ENCODE results near the gene GALNT3.

The GALNT3 gene

DNA sequence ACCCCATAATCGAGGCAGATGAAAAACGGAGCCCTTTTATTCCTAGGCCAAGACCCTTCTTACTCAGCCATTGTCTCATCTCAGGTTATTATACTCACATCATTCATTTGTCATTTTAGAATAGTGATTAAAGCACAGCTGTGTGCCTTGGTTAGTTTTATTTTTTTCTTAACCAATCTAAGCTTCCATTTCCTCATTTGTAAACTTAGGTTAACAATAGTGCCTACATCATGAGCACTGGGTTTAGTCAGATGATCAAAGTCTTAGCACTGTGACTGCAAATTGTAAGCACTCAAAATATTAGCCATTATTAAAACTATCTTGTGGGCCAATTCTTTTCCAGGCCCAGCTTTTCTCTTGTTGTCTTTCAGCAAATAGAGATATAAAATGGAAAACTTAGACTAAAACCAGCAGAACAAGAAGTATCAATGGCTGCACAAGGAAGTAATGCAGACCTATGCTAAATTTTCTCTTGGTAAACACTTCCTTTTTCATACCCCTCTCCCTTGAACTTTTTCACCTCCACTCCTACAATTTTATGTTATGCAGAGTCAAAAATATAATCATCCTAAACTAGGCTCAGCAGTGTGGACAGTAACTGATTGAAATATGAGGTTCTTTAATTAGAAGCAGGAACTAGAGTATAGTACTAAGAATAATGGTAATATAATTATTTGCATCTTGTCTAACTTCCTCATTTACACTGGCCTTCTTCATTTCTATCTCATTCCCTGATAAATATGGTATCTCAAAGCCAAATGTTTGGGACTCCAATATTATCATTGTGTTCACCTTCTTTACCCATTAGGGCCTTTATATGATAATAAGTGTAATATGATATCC lies 21.5 kb upstream of the GALNT3 start:
- DNase-seq (ENCODE audit: low spot score): no peak
- TF ChIP-seq, protein P1, sequence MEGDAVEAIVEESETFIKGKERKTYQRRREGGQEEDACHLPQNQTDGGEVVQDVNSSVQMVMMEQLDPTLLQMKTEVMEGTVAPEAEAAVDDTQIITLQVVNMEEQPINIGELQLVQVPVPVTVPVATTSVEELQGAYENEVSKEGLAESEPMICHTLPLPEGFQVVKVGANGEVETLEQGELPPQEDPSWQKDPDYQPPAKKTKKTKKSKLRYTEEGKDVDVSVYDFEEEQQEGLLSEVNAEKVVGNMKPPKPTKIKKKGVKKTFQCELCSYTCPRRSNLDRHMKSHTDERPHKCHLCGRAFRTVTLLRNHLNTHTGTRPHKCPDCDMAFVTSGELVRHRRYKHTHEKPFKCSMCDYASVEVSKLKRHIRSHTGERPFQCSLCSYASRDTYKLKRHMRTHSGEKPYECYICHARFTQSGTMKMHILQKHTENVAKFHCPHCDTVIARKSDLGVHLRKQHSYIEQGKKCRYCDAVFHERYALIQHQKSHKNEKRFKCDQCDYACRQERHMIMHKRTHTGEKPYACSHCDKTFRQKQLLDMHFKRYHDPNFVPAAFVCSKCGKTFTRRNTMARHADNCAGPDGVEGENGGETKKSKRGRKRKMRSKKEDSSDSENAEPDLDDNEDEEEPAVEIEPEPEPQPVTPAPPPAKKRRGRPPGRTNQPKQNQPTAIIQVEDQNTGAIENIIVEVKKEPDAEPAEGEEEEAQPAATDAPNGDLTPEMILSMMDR (IDR thresholded peaks at IDR 0.05; ENCODE audit: extremely low read depth, insufficient read depth, missing control alignments): no peak
- in situ Hi-C loops (cut with MboI; ENCODE audit: low pct_unique_long_range_greater_than_20kb, low sequenced_read_pairs, unreplicated experiment): no loop called here

- TF ChIP-seq, protein P1 (IDR thresholded peaks at IDR 0.05; ENCODE audit: extremely low read depth, insufficient read depth, missing control alignments): no peak
- DNase-seq (ENCODE audit: low spot score): no peak
- in situ Hi-C loops (cut with MboI; ENCODE audit: low pct_unique_long_range_greater_than_20kb, low sequenced_read_pairs, unreplicated experiment): no loop called here
These were observed 20.4 kb upstream of the GALNT3 start for GRCh38 chr2:165814473-165814872.

DNA sequence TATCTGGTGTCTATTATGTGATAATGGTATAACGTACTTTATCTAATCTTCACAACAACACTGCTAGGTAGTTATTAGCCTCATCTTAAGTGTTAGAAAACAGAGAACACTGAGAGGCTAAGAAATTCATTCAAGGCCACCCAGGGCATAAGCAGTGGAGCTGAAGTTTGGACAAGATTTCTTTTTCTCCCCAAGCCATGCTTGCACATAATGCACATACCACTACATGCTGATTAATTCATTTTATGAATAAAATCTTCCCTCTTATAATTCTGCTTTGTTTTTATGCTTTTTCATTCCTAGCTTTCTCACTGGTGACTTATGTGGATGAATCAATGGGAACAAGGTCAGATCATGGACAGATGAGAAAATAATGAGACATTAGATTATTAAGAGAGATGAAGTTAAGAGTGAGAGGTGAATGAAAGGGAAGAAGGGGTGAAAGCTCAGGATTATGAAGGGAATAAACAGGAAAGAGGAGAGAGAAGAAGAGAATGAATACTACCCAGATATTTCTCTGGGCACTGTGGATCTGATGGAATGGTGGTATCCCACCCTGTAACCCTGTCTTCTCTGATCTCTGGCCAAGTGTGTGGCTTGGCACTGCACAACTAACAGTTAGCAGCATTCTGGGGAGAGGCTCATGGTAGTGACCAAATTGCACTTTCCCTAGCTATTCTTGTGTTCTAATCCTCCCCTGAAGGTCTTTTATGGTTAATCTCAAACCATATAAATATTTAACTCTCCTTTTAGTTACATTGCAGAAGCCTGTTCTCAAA lies 17.7 kb upstream of the GALNT3 start:
- DNase-seq (ENCODE audit: low spot score): no peak
- TF ChIP-seq, protein P1 (IDR thresholded peaks at IDR 0.05; ENCODE audit: extremely low read depth, insufficient read depth, missing control alignments): no peak
- in situ Hi-C loops (cut with MboI; ENCODE audit: low pct_unique_long_range_greater_than_20kb, low sequenced_read_pairs, unreplicated experiment): no loop called here

GRCh38 chr2:165810418-165810817 lies 16.4 kb upstream of the GALNT3 start:
- in situ Hi-C loops (cut with MboI; ENCODE audit: low pct_unique_long_range_greater_than_20kb, low sequenced_read_pairs, unreplicated experiment): no loop called here
- no peak for DNase-seq (ENCODE audit: low spot score)
- TF ChIP-seq, protein P1 (IDR thresholded peaks at IDR 0.05; ENCODE audit: extremely low read depth, insufficient read depth, missing control alignments): no peak

GRCh38 chr2:165804719-165805118 lies 10.7 kb upstream of the GALNT3 start:
- in situ Hi-C loops (cut with MboI; ENCODE audit: low pct_unique_long_range_greater_than_20kb, low sequenced_read_pairs, unreplicated experiment): no loop called here
- TF ChIP-seq, protein P1 (IDR thresholded peaks at IDR 0.05; ENCODE audit: extremely low read depth, insufficient read depth, missing control alignments): no peak
- no peak for DNase-seq (ENCODE audit: low spot score)

GRCh38 chr2:165803123-165803760 lies 9.2 kb upstream of the GALNT3 start:
- in situ Hi-C loops (cut with MboI; ENCODE audit: low pct_unique_long_range_greater_than_20kb, low sequenced_read_pairs, unreplicated experiment): no loop called here
- no peak for DNase-seq (ENCODE audit: low spot score)
- TF ChIP-seq, protein P1 (IDR thresholded peaks at IDR 0.05; ENCODE audit: extremely low read depth, insufficient read depth, missing control alignments): no peak
